HEK293T (cell line): Measurements from ENCODE around the gene NPLOC4.

ENCODE experiments used
- CTCF ChIA-PET: fragments of 350-600 bp; formaldehyde crosslinking; extraction: SDS; loops from one replicate; lab custom pipeline; 2021; ENCODE audit warnings: antibody characterized with exemption, inconsistent platforms; lab: Yijun Ruan, JAX
- POLR2A ChIA-PET: fragments of 350-600 bp; formaldehyde crosslinking; extraction: SDS; loops from one replicate; lab custom pipeline; 2020; ENCODE audit warnings: antibody characterized with exemption, inconsistent platforms; lab: Yijun Ruan, JAX
- DNase-seq: peaks from one replicate; pipeline ENCODE4 v3.0.0; 2012; ENCODE audit warnings: mixed read lengths; ENCODE audit errors: extremely low spot score
- ARNT ChIP-seq: fragments of 450-650 bp; IDR thresholded peaks from 2 replicates; pipeline ENCODE4 v1.6.1; 2017; ENCODE audit warnings: mild to moderate bottlenecking
- BHLHE40 ChIP-seq: fragments of 450-650 bp; IDR thresholded peaks from 2 replicates; pipeline ENCODE4 v1.6.1; 2016; ENCODE audit warnings: mild to moderate bottlenecking, moderate library complexity, borderline replicate concordance
- CTBP1 ChIP-seq: fragments of 450-650 bp; IDR thresholded peaks from 2 replicates; pipeline ENCODE4 v1.6.1; 2016; ENCODE audit warnings: borderline replicate concordance
- ELF4 ChIP-seq: fragments of 450-650 bp; IDR thresholded peaks from 2 replicates; pipeline ENCODE4 v1.6.1; 2017; ENCODE audit warnings: antibody characterized with exemption
- FOXA1 ChIP-seq: fragments of 450-650 bp; IDR thresholded peaks from 2 replicates; pipeline ENCODE4 v1.6.1; 2016; ENCODE audit warnings: mild to moderate bottlenecking
- FOXK2 ChIP-seq: fragments of 450-650 bp; IDR thresholded peaks from 2 replicates; pipeline ENCODE4 v1.6.1; 2016; ENCODE audit warnings: mild to moderate bottlenecking
- FOXM1 ChIP-seq: fragments of 450-650 bp; IDR thresholded peaks from 2 replicates; pipeline ENCODE4 v1.6.1; 2017; ENCODE audit warnings: mild to moderate bottlenecking, borderline replicate concordance
- HDGF ChIP-seq: fragments of 450-650 bp; IDR thresholded peaks from 2 replicates; pipeline ENCODE4 v1.6.1; 2017; ENCODE audit warnings: antibody characterized with exemption, borderline replicate concordance
- L3MBTL2 ChIP-seq: fragments of 450-650 bp; conservative IDR thresholded peaks from 2 replicates; pipeline ENCODE4 v1.6.1; 2016; ENCODE audit warnings: mild to moderate bottlenecking
- LEF1 ChIP-seq: fragments of 450-650 bp; IDR thresholded peaks from 2 replicates; pipeline ENCODE4 v1.6.1; 2017; ENCODE audit warnings: mild to moderate bottlenecking, borderline replicate concordance
- NFRKB ChIP-seq: fragments of 450-650 bp; IDR thresholded peaks from 2 replicates; pipeline ENCODE4 v1.6.1; 2016; ENCODE audit warnings: mild to moderate bottlenecking, moderate library complexity
- PKNOX1 ChIP-seq: fragments of 450-650 bp; IDR thresholded peaks from 2 replicates; pipeline ENCODE4 v1.6.1; 2016
- SP1 ChIP-seq: fragments of 450-650 bp; IDR thresholded peaks from 2 replicates; pipeline ENCODE4 v1.6.1; 2017
- SUZ12 ChIP-seq: fragments of 450-650 bp; IDR thresholded peaks from 2 replicates; pipeline ENCODE4 v1.6.1; 2016; ENCODE audit warnings: mild to moderate bottlenecking
- TARDBP ChIP-seq: fragments of 450-650 bp; IDR thresholded peaks from 2 replicates; pipeline ENCODE4 v1.6.1; 2016
- ZNF384 ChIP-seq: fragments of 450-650 bp; IDR thresholded peaks from 2 replicates; pipeline ENCODE4 v1.6.1; 2016

NPLOC4 gene

GRCh38 chr17:81550285-81550684 is 86.6 kb downstream of the NPLOC4 start:
- CTCF ChIA-PET: interaction anchor here (0.5 kb wide), 1 partner anchor 65 kb away, joined by 3 read pairs; no protein-coding TSS in a partner anchor
- POLR2A ChIA-PET: interaction anchor here (2.6 to 2.9 kb wide), 2 partner anchors 7 to 18 kb away, joined by 22 to 28 read pairs; no protein-coding TSS in a partner anchor
- DNase-seq: no peak
- TF ChIP-seq PKNOX1 (no peak), TARDBP (no peak), FOXA1 (no peak), L3MBTL2 (no peak), LEF1 (no peak), ARNT (no peak), HDGF (no peak)

DNA sequence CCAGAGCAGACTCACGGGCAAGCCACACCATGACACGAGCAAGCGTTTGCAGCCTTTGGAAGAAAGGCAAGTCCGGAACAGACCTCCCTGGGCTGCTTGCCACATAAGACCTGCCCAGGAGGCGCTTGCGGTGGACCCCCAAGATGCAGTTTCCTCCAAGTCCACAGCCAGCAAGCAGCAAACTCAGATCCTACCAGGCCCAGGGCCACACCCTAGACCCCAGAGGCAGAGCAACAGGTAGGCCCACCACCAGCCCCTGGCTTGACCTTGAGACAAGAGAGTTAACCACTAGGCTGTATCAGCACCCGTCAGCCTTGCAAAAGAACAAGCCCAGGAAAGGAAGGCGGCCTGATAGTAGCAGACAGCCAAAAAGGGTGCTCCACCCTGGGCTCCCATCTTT is 87.1 kb downstream of the NPLOC4 start:
- no peak for DNase-seq
- CTCF ChIA-PET: no interaction called here
- POLR2A ChIA-PET: no interaction called here
- TF ChIP-seq ELF4 (no peak), FOXM1 (no peak), FOXA1 (no peak), HDGF (no peak), BHLHE40 (no peak), NFRKB (no peak)

DNA sequence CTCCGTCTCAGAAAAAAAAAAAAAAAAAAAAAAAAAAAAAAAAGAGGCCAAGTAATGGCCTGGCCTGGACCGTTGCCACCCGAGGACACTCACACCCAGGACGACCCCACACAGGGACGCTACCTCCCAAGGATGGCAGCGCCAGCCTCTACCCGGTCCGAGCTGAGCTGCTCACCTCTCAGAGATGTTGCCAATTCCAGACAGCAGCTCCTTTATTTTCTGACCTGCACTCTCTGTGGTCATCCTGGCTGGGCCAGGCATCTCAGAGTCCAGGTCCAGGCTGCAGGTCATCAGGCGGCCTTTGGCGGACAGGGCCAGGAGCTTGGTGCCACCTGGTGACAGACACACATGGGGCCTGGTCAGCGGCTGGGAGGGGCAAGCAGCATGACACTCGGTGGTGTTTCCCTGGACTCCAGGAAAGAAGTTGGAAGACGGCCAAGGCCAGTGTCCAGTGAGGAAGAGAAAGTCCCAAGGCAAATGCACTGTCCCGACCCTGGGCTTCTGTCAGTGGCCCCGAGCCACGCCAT is 87.8 kb downstream of the NPLOC4 start:
- DNase-seq: no peak
- POLR2A ChIA-PET: no interaction called here
- CTCF ChIA-PET: interaction anchor here (0.6 kb wide), 2 partner anchors 26 to 127 kb away, joined by 3 read pairs; no protein-coding TSS in a partner anchor

DNA sequence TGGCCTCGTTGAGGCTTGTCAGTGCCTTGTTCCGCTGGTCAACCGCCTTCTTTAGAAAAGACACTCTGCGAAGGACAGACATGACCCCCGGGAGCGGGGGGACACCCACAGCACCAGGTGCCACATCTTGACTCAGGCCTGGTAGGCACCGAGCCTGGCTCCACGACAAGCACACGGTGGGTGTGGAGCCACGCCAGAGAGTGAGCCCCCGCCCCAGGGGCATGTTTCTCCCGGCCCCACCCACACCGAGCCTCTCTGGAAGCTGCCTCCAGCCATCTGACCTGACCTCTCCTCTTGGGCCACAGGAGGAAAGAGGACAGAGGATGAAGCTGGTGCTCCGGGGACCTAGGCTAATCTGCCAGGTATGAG is 89.3 kb downstream of the NPLOC4 start:
- TF ChIP-seq FOXM1 (no peak), SUZ12 (no peak), NFRKB (no peak), TARDBP (no peak), BHLHE40 (no peak), L3MBTL2 (no peak), FOXK2 (no peak), HDGF (no peak), ZNF384 (no peak), FOXA1 (no peak), SP1 (no peak), ELF4 (no peak), ARNT (no peak), LEF1 (no peak), CTBP1 (no peak), PKNOX1 (no peak)
- ChIA-PET CTCF (no interaction called here), POLR2A (no interaction called here)
- DNase-seq: no peak

More for the DNA sequence above, 87.8 kb downstream of the NPLOC4 start:
- TF ChIP-seq ARNT: no peak
- TF ChIP-seq HDGF: no peak

- ChIA-PET POLR2A (interaction anchor here (1.2 kb wide), 1 partner anchor 10 kb away, joined by 4 read pairs; no protein-coding TSS in a partner anchor), CTCF (no interaction called here)
- TF ChIP-seq FOXK2: no peak
- TF ChIP-seq NFRKB: no peak
- no peak for DNase-seq
Observed at GRCh38 chr17:81546906-81547613, 89.9 kb downstream of the NPLOC4 start.

- DNase-seq: no peak
- POLR2A ChIA-PET: interaction anchor here (1.2 to 1.5 kb wide), 2 partner anchors 9 to 12 kb away, joined by 4 read pairs; no protein-coding TSS in a partner anchor
- TF ChIP-seq CTBP1: no peak
- TF ChIP-seq ARNT: no peak
- TF ChIP-seq PKNOX1: no peak
- no peak for TF ChIP-seq ZNF384
- no peak for TF ChIP-seq TARDBP
- no peak for TF ChIP-seq HDGF
- TF ChIP-seq FOXA1: no peak
- TF ChIP-seq L3MBTL2: no peak
- TF ChIP-seq LEF1: no peak
- TF ChIP-seq NFRKB: no peak
- TF ChIP-seq BHLHE40: no peak
- TF ChIP-seq SP1: no peak
- TF ChIP-seq FOXK2: no peak
- CTCF ChIA-PET: no interaction called here
Observed at GRCh38 chr17:81545160-81545949, 91.6 kb downstream of the NPLOC4 start.
